Lower leg skin (tissue), 3 donors: ENCODE results near the gene NOTCH1.

ENCODE experiments used
- POLR2A ChIP-seq, 2 donors: fragments of 450-650 bp; IDR thresholded peaks; one replicate each; pipeline ENCODE4 v1.6.1; 2016 to 2017; ENCODE audit warnings: antibody characterized with exemption in 2 of 2, mild to moderate bottlenecking in 1 of 2, moderate library complexity in 1 of 2
- TF ChIP-seq, protein P1 (sequence below), 3 donors: fragments of 450-650 bp; IDR thresholded peaks; one replicate each; pipeline ENCODE4 v1.5.1; 2016; ENCODE audit warnings: antibody characterized with exemption in 3 of 3, mild to moderate bottlenecking in 3 of 3, moderate library complexity in 2 of 3

DNA sequence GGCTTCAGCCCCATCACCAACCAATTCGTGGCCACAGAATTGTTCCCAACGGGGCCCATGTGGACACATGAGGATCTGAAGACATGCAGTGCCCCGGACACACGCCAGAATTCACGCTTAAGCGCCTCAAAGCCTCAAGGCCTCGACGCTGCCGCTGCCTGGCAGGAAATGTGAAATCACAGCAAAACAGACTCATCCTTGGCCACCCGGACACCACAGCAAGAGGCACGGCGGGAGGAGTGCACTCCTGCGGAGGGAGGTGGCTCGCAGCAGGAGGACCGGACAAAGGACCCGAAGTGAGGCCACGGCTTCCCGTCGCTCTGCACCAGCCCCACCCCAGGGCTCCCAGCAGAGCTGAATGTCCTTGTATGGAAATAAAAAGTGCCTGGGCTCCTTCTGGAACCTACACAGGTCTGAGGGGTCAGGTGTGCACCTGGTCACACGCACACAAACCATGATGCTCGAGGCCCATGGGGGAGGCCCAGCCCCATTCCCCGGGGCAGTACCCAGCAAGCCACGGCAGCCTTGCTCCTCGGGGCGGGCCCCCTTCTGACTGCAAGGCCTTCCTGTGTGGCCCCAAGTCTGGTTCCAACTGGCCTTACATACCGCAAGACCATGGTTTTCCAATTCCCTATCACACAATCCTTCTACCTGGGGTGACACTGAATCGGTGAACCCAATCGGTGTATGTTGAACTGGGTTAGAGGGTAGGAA, 73.1 kb downstream of the NOTCH1 start:
- TF ChIP-seq POLR2A (IDR thresholded peaks at IDR 0.05), result no peak
- TF ChIP-seq, protein P1, sequence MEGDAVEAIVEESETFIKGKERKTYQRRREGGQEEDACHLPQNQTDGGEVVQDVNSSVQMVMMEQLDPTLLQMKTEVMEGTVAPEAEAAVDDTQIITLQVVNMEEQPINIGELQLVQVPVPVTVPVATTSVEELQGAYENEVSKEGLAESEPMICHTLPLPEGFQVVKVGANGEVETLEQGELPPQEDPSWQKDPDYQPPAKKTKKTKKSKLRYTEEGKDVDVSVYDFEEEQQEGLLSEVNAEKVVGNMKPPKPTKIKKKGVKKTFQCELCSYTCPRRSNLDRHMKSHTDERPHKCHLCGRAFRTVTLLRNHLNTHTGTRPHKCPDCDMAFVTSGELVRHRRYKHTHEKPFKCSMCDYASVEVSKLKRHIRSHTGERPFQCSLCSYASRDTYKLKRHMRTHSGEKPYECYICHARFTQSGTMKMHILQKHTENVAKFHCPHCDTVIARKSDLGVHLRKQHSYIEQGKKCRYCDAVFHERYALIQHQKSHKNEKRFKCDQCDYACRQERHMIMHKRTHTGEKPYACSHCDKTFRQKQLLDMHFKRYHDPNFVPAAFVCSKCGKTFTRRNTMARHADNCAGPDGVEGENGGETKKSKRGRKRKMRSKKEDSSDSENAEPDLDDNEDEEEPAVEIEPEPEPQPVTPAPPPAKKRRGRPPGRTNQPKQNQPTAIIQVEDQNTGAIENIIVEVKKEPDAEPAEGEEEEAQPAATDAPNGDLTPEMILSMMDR (IDR thresholded peaks at IDR 0.05), result no peak
